GM19025 (cell line): Measurements from ENCODE around the gene NEK7.

Experiments
- ATAC-seq: cut with Tn5 transposase; IDR thresholded peaks from one replicate; pipeline ENCODE4 v1.9.1; 2021; ENCODE audit warnings: mild to moderate bottlenecking, low read depth, moderate library complexity; ENCODE audit not compliant: unreplicated experiment

Gene NEK7

GRCh38 chr1:198245379-198245778 lies 88.6 kb downstream of the NEK7 start:
- ATAC-seq, result no peak

GRCh38 chr1:198246337-198246736 lies 89.5 kb downstream of the NEK7 start:
- ATAC-seq, result no peak

GRCh38 chr1:198253259-198253658 lies 96.5 kb downstream of the NEK7 start:
- ATAC-seq, result peak; percentile 57

GRCh38 chr1:198253668-198254067 lies 96.9 kb downstream of the NEK7 start:
- peak; percentile 91 for ATAC-seq

GRCh38 chr1:198254521-198254920 lies 97.7 kb downstream of the NEK7 start:
- no peak for ATAC-seq

GRCh38 chr1:198254948-198255347 lies 98.2 kb downstream of the NEK7 start:
- ATAC-seq, result no peak

GRCh38 chr1:198255784-198256183 lies 99.0 kb downstream of the NEK7 start:
- no peak for ATAC-seq

- peak; percentile 41 for ATAC-seq
Observed at GRCh38 chr1:198258491-198258890, 101.7 kb downstream of the NEK7 start.

GRCh38 chr1:198259333-198260074 lies 102.7 kb downstream of the NEK7 start:
- ATAC-seq, result no peak

- no peak for ATAC-seq
Observed at GRCh38 chr1:198261886-198262285, 105.1 kb downstream of the NEK7 start.

GRCh38 chr1:198263186-198263585 lies 106.4 kb downstream of the NEK7 start:
- ATAC-seq, result no peak

- no peak for ATAC-seq
Observed at GRCh38 chr1:198264282-198264681, 107.5 kb downstream of the NEK7 start.

GRCh38 chr1:198265073-198265661 lies 108.4 kb downstream of the NEK7 start:
- ATAC-seq, result no peak

GRCh38 chr1:198267056-198267455 lies 110.3 kb downstream of the NEK7 start:
- no peak for ATAC-seq

- no peak for ATAC-seq
Observed at GRCh38 chr1:198267921-198268320, 111.1 kb downstream of the NEK7 start.

- no peak for ATAC-seq
Observed at GRCh38 chr1:198268784-198269645, 112.2 kb downstream of the NEK7 start.

GRCh38 chr1:198269646-198269940 lies 112.8 kb downstream of the NEK7 start:
- no peak for ATAC-seq

GRCh38 chr1:198270273-198270828 lies 113.6 kb downstream of the NEK7 start:
- ATAC-seq, result no peak

GRCh38 chr1:198271467-198271866 lies 114.7 kb downstream of the NEK7 start:
- no peak for ATAC-seq

GRCh38 chr1:198272492-198272891 lies 115.7 kb downstream of the NEK7 start:
- ATAC-seq, result no peak

GRCh38 chr1:198273748-198274295 lies 117.0 kb downstream of the NEK7 start:
- no peak for ATAC-seq
